GM21529 (cell line): Measurements from ENCODE around the gene VPS13D.

Experiments used
- ATAC-seq: cut with Tn5 transposase; IDR thresholded peaks from one replicate; pipeline ENCODE4 v1.9.1; 2021; ENCODE audit not compliant: unreplicated experiment

Gene VPS13D

DNA sequence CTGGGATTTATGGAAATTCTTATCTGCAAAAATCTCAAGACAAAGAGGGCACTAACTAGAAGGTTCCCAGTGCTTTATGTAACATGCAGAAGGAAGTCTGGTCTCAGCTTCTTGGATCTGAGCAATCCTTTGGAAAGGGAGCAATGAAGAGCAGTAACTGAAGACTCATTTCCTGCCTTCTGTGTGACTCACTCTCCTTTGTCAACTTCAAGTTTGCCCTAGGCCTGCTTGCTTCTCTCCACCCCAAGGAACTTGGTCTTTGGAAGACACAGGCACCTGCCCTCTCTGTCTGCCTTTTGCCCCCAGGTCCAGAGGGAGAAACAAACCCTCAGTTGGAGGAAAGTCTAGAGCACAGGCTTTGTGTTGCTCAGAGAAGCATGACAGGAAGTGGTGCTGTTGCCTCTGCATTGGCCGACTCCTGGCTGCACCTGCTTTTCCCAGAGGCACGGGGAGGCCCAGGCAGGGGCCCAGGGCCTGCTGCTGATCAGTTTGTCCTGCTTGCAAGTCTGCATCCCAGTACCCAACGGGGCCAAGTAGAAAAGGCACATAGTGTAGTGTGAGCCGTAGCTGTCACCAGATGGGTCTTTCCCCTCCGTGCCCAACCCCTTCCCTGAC is 251.0 kb downstream of the VPS13D start:
- ATAC-seq, result no peak

DNA sequence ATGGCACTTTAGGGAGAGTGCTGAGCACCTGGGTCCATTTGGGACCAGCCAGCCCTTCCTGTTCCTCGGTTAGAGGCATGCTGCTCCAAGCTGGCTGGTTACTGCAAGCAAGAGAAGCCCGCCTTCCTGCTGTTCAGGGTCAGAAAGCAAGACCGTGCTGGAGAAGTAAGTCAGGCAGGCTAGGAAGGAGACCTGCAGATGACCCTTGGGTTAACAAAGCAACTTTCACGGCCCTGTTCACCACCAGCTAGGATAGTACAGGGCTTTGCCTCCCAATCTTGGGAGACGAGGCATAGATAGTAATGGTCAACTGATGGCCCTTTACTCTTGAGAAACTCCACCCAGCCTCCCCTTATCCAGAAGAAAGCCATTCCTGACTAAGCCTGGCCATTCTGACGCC is 252.1 kb downstream of the VPS13D start:
- no peak for ATAC-seq

DNA sequence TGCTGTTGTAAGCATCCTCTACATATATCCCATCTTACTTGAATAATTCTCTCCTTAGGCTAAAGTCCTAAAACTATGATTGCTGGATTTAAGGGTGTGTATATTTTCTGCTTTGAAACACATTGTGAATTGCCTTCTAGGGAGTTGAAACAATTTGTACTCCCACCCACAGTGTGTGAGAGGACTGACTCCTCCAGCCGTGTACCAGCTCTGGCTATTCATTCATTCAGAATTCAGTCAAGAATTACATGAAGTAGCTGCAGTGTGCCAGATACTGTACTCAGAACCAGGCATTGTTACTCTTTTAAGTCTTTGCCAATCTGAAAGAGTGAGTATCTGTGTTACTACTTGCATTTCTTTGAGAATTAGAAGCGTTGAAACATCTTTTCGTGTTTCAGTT is 253.2 kb downstream of the VPS13D start:
- no peak for ATAC-seq

DNA sequence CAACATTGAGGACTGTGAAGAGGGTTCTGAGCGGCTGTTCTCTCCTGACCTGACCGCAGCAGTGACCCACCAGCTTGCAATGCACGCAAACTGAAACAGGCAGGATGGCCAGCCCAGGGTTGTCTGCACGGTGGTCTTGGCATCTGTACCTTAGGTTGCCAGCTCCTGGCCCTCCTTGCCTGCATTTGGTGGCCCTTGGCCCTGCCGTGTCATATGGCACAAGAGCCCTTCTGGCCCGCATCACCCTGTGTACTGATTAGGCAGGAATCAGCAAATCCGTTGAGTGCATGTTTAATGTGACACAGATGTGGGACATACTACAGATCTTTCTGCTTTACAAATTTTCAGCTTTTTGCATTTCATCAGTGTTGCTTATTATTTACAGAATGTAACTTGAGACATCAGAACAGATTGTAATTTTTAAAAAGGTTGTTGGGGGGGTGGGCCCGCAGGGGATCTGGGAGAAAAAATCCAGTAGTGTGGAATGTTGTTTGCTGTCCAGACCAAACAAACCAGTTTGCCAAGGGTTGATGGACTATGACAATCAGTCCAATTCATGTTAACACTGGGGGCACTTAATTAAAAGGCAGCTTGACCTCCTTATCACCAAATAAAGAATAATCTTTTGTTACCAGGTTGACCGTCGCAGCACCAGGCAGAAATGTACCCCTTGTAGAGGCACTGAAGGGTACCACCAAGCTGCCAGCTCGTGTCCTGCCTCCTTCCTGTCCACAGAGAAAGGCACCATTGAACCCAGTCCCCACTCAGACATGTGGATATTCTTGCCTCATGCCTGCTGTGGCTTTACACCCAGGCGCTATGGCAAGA is 255.6 kb downstream of the VPS13D start:
- ATAC-seq, result no peak

DNA sequence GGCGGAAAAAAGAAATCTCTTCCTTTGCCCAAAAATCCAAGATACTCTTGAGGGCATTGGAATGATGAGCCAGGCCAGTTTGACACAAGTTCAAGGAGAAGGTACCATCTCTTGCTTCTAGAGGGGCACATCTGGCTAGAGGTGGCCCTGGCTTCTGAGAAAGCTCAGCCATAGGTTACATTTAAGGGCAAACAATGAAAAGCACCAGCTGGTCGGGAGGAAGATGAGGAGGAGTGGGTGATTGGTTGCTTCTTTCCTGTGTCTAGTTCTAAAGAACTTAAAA is 256.2 kb downstream of the VPS13D start:
- no peak for ATAC-seq

DNA sequence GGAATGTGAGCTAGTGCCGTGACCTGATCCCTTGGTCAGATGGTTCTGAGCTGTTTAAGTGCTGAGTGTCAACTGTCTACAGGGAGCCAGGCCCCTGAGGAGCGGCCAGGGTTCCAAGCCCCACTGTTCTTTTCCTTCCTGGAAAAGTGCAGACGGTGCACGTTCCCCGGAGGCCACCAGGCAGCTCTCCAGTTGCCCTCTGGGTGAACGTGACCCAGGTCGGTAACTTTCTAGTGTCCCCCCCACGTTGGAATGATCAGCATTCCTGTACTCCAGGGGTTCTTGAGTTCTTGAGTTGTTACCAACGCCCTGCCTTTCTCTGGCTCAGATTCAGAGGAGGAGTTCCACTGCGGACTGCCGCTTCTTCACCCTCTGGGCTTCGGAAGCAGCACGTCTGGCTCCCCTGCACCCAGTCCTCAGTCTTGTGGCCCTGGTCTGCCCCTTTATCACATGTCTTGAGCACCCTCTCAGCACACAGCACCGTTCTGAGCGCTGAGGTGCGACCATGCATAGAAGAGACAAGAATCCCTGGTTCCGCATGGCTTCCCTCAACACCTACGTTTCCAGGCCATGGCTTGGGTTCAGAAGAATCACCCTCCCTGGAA is 256.7 kb downstream of the VPS13D start:
- no peak for ATAC-seq

DNA sequence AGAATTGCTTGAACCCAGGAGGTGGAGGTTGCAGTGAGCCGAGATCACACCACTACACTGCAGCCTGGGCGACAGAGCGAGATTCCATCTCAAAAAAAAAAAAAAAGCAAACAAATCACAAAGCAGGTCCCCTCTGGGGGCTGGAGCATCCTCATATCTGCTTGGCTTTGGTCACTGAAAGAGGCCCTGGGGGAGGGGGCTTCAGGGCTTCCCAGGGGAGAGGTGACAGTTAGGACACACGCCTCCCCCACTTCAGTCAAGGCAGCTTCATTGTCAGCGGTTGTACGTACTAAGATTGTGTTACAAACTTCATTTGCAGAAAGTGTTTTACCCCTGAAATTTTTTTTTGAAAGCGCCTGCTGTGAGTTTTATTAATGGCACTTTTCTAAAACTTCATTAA is 257.7 kb downstream of the VPS13D start:
- ATAC-seq, result no peak

DNA sequence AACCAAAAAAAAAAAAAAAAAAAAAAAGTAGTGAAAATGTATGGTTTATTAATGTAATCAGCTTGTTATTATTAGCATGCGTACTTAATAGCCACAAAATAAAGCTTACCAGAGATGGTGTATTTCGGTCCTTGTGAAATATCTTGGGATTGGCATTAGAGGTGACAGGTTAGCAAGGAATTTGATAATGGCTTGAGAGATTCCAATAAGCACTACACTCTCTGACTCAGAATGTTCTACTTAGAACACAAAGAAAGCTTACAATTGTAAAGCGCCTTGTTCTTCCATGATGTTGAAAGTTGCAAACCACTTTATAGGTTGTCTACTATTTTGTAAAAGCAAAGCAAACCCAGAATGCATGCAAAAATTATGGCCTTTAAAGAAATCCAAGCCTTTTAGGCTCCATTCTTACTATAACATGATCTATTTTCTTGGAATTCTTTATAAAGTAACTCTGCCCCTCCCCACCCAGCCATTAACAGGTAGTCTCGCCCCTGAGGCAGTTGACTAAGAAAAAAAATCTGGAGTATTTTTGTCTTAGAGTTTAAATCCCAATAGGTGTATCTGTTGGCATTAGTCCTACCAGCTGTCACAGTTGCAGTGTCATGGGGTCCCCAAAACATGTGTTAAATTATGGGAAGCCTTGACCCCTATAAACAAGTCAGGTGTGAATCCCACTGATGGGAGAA is 259.0 kb downstream of the VPS13D start:
- no peak for ATAC-seq

DNA sequence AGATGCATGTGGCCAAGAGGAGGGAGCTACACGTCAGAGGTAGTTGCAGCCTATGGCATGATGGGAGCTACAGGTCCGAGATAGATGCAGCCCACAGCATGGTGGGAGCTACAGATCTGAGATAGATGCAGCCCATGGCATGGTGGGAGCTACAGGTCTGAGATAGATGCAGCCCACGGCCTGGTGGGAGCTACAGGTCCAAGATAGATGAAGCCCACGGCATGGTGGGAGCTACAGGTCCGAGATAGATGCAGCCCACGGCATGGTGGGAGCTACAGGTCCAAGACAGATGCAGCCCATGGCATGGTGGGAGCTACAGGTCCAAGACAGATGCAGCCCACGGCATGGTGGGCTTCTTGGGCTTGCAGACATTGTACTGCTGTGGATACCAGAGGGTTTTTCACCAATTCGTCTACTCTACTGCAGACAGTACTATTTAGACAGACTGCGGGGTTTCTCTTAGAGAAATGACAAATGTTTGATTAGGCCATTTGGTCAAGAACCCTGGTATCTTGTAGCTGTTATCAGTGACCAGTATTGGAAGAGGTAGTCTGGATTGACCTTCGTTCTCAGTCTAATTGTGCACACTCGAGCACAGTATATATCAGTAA is 260.8 kb downstream of the VPS13D start:
- ATAC-seq, result no peak

DNA sequence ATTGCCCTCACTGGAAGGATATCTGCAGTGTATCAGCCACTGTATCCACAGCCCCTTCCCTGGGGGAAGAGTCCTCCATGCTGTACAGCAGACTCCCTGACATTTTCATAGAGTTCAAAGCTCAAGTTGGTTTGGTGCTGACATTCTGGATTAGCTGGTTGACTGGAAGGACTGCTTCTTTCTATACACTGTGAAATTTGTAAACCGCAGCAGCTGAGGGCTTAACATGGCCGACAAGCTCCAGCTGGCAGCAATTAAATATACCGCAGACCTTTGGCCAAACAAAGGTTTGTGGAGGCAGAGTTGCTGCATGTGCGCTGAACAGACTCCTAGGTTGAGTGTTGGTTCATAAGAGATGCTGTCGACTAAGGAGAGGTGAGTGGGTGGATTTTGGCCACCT is 261.8 kb downstream of the VPS13D start:
- no peak for ATAC-seq

DNA sequence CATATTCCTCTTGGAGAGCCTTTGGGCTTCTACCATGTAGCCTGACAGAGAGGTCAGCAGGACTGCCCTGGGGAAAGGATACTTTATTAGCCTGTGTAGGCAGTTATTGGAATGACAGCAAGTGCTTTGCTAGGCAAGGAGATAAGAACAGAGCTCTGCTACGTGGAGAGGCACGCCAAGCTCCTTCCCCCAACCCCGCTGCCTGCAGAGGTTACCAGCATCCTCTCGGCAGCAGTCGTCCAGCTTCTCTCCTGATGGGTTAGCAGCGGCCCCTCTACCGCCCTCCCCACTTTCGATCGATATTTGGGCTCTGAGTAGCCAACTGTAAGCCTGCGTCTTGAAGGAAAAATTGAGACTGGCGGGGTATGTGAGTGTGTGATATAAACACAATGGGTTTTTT is 265.9 kb downstream of the VPS13D start:
- ATAC-seq, result no peak

DNA sequence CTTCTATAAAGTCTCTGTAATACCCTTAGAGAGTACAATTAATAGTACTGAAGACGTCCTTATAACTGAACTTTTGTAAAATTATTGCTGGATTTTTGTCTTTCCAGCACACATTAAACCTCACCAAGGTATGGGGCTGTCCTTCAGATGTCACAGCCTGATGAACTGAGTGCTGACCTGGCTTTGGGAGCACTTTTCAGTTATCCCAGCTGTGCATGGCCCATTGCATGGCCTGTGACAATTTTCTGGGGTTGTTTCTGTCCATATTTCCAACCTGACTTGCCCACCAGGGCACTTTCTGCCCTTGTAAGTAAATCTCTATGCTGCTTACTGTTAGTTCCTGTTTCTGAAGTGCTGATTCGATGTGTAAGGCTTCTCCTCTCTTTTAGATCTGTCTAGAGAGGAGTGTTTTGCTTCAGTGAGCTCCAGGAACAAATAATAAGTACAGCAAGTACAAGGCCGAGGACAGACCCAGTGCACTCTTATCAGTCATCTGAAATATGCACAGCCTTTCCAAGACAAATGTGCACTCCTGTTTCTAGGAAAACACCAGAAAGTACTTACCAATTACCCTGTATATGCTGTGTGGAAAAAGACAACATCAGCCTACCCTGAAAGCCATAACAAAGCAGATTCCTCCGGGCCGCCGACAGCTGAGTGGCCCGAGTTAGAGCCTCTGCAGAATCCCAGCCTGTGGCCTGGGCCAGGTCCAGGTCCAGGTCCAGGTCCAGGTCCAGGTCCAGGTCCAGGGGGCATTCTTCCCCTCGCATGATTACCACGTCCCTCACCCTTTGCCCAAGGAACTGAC is 266.5 kb downstream of the VPS13D start:
- ATAC-seq, result no peak

DNA sequence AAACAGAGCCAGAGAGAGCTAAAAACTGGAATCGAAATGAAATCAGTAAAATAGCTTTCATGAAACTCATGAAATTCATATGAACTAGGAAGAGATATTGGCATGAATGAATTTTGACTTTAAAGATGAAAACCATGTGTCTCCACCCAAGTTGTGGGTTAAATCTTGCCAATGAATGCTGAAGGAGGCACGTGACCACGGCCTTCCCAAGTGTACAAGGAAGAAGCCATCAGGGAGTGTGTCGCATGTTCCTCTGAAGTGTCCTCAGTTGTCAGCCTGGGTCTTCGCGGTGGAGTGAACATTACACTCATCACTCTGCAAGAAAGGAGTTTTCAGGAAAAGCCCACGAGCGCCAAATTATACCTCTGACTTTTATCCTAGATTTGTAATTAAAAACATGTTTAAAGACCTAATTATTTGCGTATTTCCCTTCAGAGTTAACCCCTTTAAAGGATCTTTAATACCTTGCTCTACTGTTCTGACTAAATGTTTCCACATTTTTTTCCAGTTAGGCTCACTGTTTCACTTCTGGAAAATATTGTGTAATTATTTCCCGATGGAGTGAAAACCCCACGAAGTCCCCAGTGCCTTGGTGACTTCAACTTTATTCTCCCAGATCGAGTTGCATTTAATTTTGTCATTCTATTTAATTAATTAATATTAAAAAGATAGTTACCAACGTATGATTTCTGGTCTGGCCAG is 269.9 kb downstream of the VPS13D start:
- no peak for ATAC-seq

DNA sequence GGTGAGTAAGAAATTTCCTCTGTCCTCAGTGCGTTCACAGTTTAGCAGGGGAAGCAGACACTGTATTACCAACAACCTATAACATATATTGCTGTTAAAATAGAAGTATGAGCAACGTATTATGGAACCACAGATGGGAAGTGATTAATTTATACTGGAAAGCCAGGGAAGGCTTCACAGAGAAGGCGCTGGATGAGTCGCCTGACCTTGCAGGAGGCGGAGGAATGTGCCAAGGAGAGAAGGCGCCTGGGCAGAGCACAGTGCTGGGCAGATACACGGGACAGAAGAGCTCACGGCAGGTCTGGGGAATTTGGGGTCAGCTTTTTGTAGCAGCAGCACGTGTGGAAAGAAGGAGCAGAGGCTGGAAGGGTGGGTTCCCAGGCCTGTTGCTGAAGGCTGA is 271.8 kb downstream of the VPS13D start:
- no peak for ATAC-seq

DNA sequence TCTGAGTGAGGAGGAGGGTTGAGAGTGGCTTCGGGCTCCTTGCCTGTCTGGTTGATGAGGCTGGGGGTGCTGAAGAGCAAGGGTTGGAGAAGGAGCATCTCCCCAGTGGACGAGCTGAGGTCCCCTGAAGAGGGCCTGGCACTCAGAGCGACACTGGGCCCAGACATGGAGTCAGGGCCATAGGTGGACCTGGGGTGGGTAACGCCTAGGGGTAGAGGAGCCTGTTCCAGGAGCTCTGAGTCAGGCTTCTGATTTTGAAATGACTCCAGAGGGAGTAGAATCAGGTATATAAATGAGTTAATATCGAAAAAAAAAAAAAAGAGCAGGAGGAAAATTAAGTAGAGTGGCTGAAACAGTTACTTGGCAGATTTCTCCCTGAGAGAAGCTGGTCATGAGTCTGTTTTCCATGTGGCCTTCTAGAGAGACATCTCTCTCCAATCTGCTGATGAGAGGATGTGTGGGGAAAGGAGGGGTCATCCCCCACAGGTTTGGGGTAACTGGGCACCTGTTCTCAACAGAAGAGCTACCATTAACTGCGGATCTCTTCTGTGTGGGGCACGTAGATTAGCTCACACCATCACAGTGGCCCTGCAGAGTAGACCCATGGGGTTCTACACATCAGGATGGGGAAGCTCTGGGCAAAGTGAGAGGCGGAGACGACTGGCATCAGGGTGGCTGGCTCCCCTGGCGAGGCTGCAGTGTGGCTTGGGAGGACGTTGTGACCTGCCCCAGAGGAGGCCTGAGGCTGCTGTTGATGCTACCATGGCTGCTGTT is 272.7 kb downstream of the VPS13D start:
- ATAC-seq, result no peak

DNA sequence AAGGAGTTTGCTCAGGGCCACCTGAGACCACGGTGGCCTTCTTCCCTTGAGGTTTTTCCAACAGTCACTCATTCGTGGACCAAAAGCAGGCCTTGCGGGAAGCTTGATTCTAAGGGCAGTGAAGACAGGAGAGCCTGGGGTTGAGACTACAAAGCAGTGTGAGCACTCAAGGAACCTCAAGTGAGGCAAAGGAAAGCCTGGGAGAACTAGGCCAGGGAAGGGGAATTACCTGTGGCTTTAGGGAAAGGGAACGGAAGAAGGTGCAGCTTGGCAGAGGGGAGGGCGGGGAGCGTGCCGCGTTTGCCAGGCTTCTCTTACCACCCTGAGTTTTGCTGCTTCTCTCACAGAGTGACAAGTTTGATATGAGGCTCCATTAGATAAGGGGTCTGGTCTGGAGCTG is 273.9 kb downstream of the VPS13D start:
- ATAC-seq, result no peak

DNA sequence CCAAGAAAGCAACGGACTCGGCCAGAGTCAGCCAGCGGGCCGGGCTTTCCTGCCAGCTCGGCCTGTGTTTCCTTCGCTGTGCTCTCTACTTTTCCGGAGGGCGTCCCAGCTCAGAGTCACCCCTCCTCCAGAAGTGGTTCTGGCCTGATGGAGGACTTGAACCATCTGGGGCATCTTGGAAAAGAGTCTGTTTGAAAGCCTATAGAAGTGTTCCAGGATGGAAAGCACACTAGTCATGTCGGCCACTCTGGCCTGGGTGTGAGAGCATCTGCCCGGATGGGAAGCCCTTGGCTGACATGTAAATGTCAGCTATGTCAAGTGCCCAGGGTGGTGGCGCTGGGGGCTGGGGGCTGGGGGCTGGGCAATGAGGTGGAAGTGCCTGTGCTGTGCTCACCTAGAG is 274.8 kb downstream of the VPS13D start:
- no peak for ATAC-seq

DNA sequence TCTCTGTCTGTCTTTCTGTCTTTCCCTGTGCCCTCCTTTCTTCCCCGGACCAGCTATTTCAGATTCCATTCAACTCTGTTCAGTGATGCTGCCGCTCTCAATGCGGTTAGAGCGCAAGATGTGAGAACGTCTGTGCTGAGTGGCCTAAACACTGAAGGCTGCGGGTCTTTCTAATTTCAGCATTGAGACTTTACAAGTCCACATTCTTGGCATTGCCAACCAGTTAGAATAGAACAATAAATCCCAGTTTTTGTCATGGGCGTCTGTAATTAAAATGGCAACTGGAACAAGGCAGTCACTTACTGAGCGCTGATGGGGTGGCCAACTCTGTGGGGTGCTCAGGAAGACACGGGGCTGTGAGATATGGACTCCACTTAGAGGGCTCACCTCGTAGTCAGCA is 275.4 kb downstream of the VPS13D start:
- ATAC-seq, result no peak

DNA sequence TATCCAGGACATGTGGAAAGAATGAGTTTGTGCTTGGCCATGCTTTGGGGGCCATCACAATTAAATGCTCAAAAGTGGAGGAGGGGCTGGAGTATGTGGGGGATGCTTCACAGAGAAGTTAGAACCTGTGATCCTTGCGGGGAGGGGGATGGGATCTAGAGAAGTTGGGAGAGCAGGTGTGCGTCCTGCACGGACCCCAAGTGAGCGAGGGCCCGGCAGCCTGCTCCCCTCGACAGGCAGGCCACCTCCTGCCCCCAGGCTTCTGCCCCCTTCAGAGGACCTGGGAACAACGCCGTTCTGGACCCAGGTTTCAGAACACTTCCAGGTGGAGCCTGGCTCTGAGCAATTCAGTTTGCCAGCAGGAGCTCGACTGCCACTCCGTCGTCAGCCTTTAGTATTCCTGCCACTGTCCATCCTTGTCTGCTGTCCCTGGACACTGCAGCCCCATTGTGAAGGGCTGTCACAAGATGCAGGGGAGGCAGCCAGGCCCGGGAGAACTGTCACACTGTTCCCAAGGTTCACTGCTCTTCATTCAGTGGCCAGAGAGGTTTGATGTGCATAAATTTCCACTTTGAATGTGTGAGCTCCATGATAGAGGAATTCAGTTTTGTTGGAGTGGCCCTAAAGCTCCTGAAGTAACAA is 275.9 kb downstream of the VPS13D start:
- no peak for ATAC-seq
